Mesothelial cell of epicardium (in vitro differentiated cells): Measurements from ENCODE around the gene KLC3. TPM values are rescaled to one million over a fixed set of nuclear protein-coding genes. Genes with fewer than 3 reads are reported as not detected.

Source experiments
- DNase-seq, 2 experiments: peaks; one replicate each; pipeline ENCODE4 v3.0.0; 2021; ENCODE audit warnings: low spot score in 2 of 2; ENCODE audit not compliant: unreplicated experiment in 2 of 2
- H3K27ac Mint-ChIP-seq: 2 replicates; pipeline ENCODE4 v1.8.0; 2021; ENCODE audit warnings: mixed read lengths
- H3K27me3 Mint-ChIP-seq: 2 replicates; pipeline ENCODE4 v1.8.0; 2021; ENCODE audit warnings: low read depth, mixed read lengths
- H3K36me3 Mint-ChIP-seq: 2 replicates; pipeline ENCODE4 v1.8.0; 2021; ENCODE audit warnings: mixed read lengths
- H3K4me1 Mint-ChIP-seq: 2 replicates; pipeline ENCODE4 v1.8.0; 2021; ENCODE audit warnings: mixed read lengths
- H3K4me3 Mint-ChIP-seq: 2 replicates; pipeline ENCODE4 v1.8.0; 2021; ENCODE audit warnings: mild to moderate bottlenecking, moderate library complexity, mixed read lengths
- H3K9me3 Mint-ChIP-seq: 2 replicates; pipeline ENCODE4 v1.8.0; 2021; ENCODE audit warnings: mixed read lengths
- CTCF ChIP-seq: fragments of 200-600 bp; sonication (generic); IDR thresholded peaks from one replicate; pipeline ENCODE4 v1.5.0; 2021; ENCODE audit warnings: antibody characterized with exemption; ENCODE audit not compliant: unreplicated experiment
- total RNA-seq: library from RNA; stranded (reverse); gene quantifications from 3 replicates; pipeline ENCODE4 v1.2.1, GENCODE V29; 2021

Gene KLC3
- total RNA-seq, 1 donor from 2014 or later = 6.9 TPM

DNA sequence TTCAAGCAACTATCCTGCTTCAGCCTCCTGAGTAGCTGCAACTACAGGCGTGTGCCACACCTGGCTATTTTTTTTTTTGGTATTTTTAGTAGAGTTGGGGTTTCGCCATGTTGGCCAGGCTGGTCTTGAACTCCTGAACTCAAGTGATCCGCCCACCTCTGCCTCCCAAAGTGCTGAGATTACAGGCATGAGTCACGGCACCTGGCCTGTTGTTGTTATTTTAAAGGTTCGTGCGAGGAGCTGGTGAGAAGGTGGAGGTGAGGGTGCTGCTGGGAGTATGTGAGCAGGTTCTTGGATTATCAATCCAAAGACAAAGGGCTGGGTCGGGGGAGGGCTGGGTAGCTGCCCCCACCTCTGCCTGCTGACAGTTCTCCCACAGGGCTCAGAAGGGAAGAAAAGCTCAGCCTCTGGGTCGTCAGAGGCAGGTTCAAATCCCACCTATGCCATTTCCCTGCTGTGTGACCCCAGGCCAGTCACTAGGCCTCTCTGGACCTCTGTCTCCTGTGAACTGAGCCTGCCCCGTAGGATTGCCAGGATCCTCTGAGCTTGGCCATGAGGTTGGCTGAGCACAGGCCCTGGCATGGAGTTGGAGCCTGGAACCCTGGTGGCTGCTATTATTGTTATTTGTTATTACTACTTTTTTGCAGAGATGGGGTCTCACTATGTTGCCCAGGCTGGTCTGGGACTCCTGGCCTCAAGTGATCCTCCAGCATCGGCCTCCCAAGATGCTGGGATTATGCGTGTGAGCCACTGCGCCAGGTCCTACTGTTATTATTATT lies 19.4 kb upstream of the KLC3 start:
- no peak overlapping the region for H3K27ac Mint-ChIP-seq
- peaks cover 31% of the 10 kb centered on the region for H3K27me3 Mint-ChIP-seq
- no peaks in the 10 kb centered on the region for H3K9me3 Mint-ChIP-seq
- no peak overlapping the region for H3K4me3 Mint-ChIP-seq
- no peaks in the 10 kb centered on the region for H3K36me3 Mint-ChIP-seq
- H3K4me1 Mint-ChIP-seq = peaks cover 3% of the 10 kb centered on the region
- DNase-seq = no peak
- TF ChIP-seq CTCF = no peak

DNA sequence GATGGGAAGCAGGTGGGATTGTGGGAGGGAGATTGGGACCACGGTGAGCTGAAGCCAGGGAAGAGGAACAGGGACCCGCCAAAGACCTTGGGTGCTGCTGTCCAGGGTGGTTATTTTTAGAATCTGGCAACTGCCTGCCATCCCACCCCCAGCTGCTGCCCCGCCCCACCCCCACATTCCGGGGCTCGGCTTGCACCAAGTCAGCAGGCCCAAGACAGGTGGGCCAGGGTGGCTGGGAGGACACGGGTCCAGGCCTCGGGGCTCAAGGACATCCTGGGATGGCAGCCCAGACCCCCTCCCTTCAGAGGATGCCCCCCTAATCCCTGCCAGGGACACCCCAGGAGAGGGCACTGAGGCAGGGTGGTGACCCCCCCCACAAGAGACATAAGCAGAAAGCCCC lies 18.7 kb upstream of the KLC3 start:
- no peak overlapping the region for H3K27ac Mint-ChIP-seq
- H3K27me3 Mint-ChIP-seq = peaks cover 24% of the 10 kb centered on the region
- peaks cover 6% of the 10 kb centered on the region for H3K4me1 Mint-ChIP-seq
- no peak for TF ChIP-seq CTCF
- no peak overlapping the region for H3K4me3 Mint-ChIP-seq
- H3K36me3 Mint-ChIP-seq = no peaks in the 10 kb centered on the region
- no peak for DNase-seq
- no peaks in the 10 kb centered on the region for H3K9me3 Mint-ChIP-seq

DNA sequence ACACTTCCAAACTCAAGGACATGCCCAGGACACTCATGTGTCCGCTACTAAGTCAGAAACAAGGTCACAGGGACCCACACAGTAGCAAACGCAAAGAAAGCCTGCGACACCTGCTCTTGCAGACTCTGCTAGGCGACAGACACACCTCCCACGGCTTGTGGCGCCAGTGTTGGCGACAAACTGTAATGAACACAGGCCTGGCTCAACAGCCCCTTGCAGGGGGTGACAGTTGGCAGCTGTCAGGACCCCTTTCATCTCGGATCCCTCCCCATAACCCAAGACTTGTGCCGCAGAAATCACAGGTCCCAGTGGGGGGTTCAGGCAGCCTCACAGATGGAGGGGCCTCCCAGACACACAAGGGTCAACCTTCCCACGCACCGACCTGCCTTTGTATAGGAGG lies 18.2 kb upstream of the KLC3 start:
- DNase-seq = no peak
- no peak overlapping the region for H3K27ac Mint-ChIP-seq

GRCh38 chr19:45322744-45323281 lies 17.7 kb upstream of the KLC3 start, which contains the start of gene CKM:
CKM (minus strand) TSS chr19:45322875; CDS start chr19:45319713, 3,162 bp downstream.
- Mint-ChIP-seq H3K27ac (no peak within 1 kb of the TSS), H3K4me3 (peak within 1 kb of the TSS; percentile 51), H3K27me3 (peaks cover 18% of the 10 kb centered on the region), H3K9me3 (no peaks in the 10 kb centered on the region), H3K4me1 (peaks cover 6% of the 10 kb centered on the region), H3K36me3 (no peaks in the 10 kb centered on the region)
- TF ChIP-seq CTCF = no peak
- no peak for DNase-seq

More for the DNA sequence above, 18.2 kb upstream of the KLC3 start:
- H3K4me1 Mint-ChIP-seq = peaks cover 6% of the 10 kb centered on the region
- H3K27me3 Mint-ChIP-seq = peaks cover 22% of the 10 kb centered on the region
- H3K4me3 Mint-ChIP-seq = no peak overlapping the region
- H3K36me3 Mint-ChIP-seq = no peaks in the 10 kb centered on the region
- no peaks in the 10 kb centered on the region for H3K9me3 Mint-ChIP-seq
- TF ChIP-seq CTCF = no peak

- Mint-ChIP-seq H3K9me3 (no peaks in the 10 kb centered on the region), H3K4me1 (peaks cover 6% of the 10 kb centered on the region), H3K27me3 (peaks cover 12% of the 10 kb centered on the region), H3K27ac (no peak overlapping the region), H3K36me3 (no peaks in the 10 kb centered on the region), H3K4me3 (peak overlapping the region; percentile 51)
- TF ChIP-seq CTCF = no peak
- no peak for DNase-seq
Observed at GRCh38 chr19:45323671-45324081, 16.9 kb upstream of the KLC3 start.
